Activated CD4-positive, alpha-beta T cell treated with anti-CD3 and anti-CD28 coated beads, Interleukin-2, amount 10 ng/mL, durations not matched to agents 7 days and 5 days (primary cell): Measurements from ENCODE around the gene ANAPC1. TPM values are rescaled to one million over a fixed set of nuclear protein-coding genes. Genes with fewer than 3 reads are reported as not detected.
"Not testable (repeated sequence)": the region's sequence is repeated elsewhere in the genome, so short reads cannot be mapped to it uniquely, and the experiment has no call there.

Experiments used
- CTCF ChIA-PET: fragments of 350-600 bp; sonication (Branson Sonifier 250); formaldehyde crosslinking; loops from one replicate; lab custom pipeline; 2021; ENCODE audit warnings: antibody characterized with exemption; lab: Charles Lee
- POLR2A ChIA-PET: fragments of 350-600 bp; sonication (Branson Sonifier 250); formaldehyde crosslinking; loops from one replicate; lab custom pipeline; 2021; ENCODE audit warnings: antibody characterized with exemption; lab: Charles Lee
- DNase-seq: peaks from one replicate; pipeline ENCODE4 v3.0.0-alpha.2; 2020
- H3K27ac Mint-ChIP-seq: one replicate; pipeline ENCODE4 v1.8.0; 2021; ENCODE audit warnings: mild to moderate bottlenecking, moderate library complexity, mixed read lengths
- H3K27me3 Mint-ChIP-seq: one replicate; pipeline ENCODE4 v1.8.0; 2021; ENCODE audit warnings: mixed read lengths
- H3K36me3 Mint-ChIP-seq: one replicate; pipeline ENCODE4 v1.8.0; 2021; ENCODE audit warnings: low read depth, mixed read lengths
- H3K4me1 Mint-ChIP-seq: one replicate; pipeline ENCODE4 v1.8.0; 2021; ENCODE audit warnings: mixed read lengths
- H3K4me3 Mint-ChIP-seq: one replicate; pipeline ENCODE4 v1.8.0; 2021; ENCODE audit warnings: mild to moderate bottlenecking, moderate library complexity, mixed read lengths
- H3K9me3 Mint-ChIP-seq: one replicate; pipeline ENCODE4 v1.8.0; 2021; ENCODE audit warnings: mixed read lengths
- total RNA-seq, 2 experiments: library from RNA; stranded (reverse); gene quantifications; one replicate each; pipeline ENCODE4 v1.2.3, GENCODE V29; 2021

The ANAPC1 gene
- total RNA-seq, 2 experiments from 2014 or later = 55.1 to 62.9 TPM

DNA sequence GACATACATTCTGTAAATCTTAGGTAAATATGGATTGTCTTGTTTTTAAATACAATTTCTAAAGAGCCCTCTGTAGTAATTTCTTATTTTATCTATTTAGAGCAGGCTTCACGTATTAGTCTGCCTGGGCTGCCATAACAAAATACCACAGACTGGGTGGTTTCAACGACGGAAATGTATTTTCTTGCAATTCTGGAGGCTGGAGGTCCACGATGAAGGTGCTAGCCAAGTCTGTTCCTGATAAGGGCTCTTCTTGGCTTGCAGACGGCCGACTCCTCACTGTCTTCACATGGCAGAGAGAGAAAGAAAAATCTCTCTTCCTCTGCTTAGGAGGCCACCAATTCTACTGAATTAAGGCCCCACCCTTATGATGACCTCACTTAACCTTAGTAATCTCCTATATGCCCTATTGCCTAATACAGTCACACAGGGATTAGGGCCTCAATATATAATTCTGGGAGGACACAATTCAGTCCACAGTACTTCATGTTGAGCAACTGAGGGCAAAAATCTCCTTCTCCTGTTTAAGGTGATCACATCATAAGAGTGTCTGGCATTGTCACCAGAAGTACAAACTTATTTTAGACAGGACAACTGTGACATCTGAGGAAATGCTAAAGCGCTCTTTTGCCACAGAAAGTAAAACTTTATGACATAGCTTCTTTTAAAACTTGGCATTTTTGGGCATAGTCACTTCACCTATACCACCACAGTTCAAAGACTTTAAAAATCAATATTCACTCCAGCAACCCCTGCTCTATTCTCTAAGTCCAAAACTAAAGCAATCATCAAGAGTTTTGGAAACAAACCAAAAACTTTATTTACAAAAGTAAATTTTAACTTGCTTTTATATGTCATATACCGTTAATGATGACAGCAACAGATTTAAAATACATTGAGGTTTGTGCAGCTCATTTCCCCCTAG is 115.5 kb downstream of the ANAPC1 start:
- H3K9me3 Mint-ChIP-seq, H3K4me3 Mint-ChIP-seq, CTCF ChIA-PET, H3K4me1 Mint-ChIP-seq, H3K36me3 Mint-ChIP-seq, POLR2A ChIA-PET, H3K27me3 Mint-ChIP-seq, DNase-seq, H3K27ac Mint-ChIP-seq: not testable (repeated sequence)

DNA sequence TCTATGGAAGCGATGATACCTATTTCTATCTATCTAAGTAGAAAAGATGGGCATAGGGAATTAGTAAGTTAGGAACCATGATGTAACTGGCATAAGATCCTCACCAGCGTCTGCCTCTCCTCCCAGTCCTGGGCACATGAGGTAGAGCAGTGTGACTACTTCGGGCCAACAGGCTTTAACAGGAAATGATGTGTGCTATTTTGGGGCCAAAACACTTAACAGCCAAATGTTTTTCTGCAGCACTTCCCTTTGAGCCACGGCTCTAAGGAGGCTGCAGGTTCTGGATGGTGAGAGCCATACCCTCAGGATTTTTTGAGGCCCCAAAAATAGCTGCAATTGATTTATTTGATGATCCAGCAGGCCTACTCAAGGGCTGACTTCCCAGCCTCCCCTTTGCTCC is 116.9 kb downstream of the ANAPC1 start:
- DNase-seq, CTCF ChIA-PET, H3K4me3 Mint-ChIP-seq, H3K27me3 Mint-ChIP-seq, H3K27ac Mint-ChIP-seq, H3K4me1 Mint-ChIP-seq, POLR2A ChIA-PET, H3K9me3 Mint-ChIP-seq: not testable (repeated sequence)
- H3K36me3 Mint-ChIP-seq = peaks cover 10% of the 10 kb centered on the region

DNA sequence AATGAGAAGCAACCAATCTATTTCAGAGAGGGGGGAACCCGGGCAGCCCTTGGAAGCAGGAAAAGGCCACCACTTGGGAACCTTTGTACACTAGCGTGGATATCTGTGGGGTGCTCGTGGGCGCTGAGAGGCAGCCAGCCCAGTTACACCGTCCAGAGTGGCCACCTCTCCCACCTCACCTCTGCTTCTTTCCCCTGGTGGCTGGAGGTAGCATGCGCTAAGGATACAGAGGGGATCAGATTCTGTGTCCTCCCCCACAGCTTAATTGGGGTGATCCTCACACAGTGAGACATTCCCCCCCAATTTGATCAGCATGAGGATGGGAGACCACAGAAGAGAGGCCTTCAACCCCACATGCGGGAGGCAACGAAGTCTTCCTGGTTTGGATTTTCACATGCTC is 117.7 kb downstream of the ANAPC1 start:
- H3K4me1 Mint-ChIP-seq, CTCF ChIA-PET, DNase-seq, H3K4me3 Mint-ChIP-seq, H3K9me3 Mint-ChIP-seq, H3K27me3 Mint-ChIP-seq, POLR2A ChIA-PET, H3K27ac Mint-ChIP-seq: not testable (repeated sequence)
- peaks cover 14% of the 10 kb centered on the region for H3K36me3 Mint-ChIP-seq

DNA sequence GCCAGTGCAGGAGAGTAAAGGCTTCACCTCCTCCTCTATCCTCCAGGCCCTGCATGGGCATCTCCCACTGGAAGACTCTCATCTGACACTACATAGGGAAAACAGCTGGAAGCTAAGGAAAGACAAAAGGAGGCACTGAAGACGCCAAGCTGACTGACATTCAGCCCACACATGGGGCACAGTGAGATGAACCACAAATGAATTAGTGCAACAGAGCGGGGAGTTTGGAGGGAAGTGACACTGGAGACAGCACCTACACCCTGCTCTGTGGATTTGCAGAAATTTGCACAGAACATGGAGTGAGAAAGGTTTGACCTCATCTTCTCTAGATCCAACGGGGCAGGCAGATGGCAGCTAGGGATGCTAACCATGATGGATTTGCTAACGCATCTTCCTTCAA is 119.8 kb downstream of the ANAPC1 start:
- H3K27me3 Mint-ChIP-seq, H3K27ac Mint-ChIP-seq, DNase-seq, H3K4me3 Mint-ChIP-seq, H3K4me1 Mint-ChIP-seq, H3K9me3 Mint-ChIP-seq, CTCF ChIA-PET, POLR2A ChIA-PET: not testable (repeated sequence)
- peaks cover 14% of the 10 kb centered on the region for H3K36me3 Mint-ChIP-seq

DNA sequence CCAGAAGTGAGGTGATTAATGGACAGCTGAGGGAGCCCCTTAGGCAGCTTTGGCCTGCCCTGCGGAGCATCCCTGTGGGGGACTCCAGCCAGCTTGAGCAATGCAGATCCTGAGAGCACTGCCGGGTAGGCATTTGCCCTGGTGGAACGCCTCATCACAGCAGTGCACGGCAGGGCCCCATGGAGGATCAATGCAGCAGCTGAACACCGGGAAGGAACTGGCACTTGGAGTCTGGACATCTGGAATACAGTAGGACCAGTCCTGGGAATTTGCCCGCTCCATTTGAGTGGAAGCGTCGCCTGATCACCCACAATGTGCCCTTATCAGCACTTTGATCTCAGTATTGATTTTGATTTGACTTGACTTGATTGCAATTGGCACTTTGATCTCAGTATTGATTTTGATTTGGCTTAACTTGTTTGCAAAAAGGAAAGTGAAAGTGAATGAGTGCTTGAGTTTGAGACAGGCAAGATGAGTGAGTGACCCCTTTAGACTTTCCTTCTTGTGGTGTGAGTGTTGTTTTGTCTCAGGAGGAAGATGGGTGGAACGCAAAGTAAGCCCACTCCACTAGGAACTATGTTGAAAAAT is 123.2 kb downstream of the ANAPC1 start:
- H3K27me3 Mint-ChIP-seq, CTCF ChIA-PET, H3K27ac Mint-ChIP-seq, DNase-seq, POLR2A ChIA-PET, H3K9me3 Mint-ChIP-seq, H3K4me3 Mint-ChIP-seq, H3K4me1 Mint-ChIP-seq: not testable (repeated sequence)
- peaks cover 11% of the 10 kb centered on the region for H3K36me3 Mint-ChIP-seq

DNA sequence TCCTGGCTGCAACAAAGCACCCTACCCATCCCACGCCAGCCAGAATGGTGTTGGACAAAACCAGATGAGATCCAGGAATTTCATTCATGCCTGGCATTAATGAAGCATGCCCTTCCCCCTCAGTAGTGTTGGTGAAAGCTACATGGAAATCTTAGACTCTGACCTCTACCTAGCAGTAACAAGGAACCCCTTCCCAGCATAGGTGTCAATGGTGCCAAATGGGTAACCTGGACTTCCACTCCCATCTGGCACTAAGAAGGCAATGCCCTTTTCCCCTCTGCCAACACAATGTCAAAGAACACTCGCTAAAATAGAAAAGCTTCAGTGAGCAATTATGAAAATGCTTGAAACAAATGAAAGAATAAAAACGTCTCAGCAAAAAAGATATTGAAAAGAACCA is 131.5 kb downstream of the ANAPC1 start:
- CTCF ChIA-PET, POLR2A ChIA-PET, H3K27me3 Mint-ChIP-seq, DNase-seq, H3K4me1 Mint-ChIP-seq, H3K27ac Mint-ChIP-seq, H3K9me3 Mint-ChIP-seq, H3K4me3 Mint-ChIP-seq, H3K36me3 Mint-ChIP-seq: not testable (repeated sequence)

DNA sequence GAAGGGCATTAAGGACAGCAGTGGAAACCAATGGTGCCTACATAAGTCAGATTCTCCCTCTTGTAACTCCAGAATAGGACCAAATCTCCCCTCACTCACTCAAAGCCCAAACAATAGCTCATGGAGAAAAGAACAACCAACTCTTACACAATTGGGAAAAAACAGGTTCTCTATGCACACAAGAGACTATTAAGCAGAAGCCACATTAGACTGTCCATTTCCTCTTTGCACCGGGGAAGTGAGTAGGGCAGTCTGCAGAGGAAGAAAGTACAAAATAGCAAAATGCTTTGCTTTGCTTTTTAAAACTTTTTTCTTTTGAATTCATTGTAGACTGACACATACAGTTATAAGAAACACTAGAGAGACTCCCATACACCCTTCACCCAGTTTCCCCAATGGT is 133.4 kb downstream of the ANAPC1 start:
- H3K9me3 Mint-ChIP-seq, H3K4me3 Mint-ChIP-seq, H3K27me3 Mint-ChIP-seq, POLR2A ChIA-PET, H3K27ac Mint-ChIP-seq, H3K4me1 Mint-ChIP-seq, H3K36me3 Mint-ChIP-seq, DNase-seq, CTCF ChIA-PET: not testable (repeated sequence)

DNA sequence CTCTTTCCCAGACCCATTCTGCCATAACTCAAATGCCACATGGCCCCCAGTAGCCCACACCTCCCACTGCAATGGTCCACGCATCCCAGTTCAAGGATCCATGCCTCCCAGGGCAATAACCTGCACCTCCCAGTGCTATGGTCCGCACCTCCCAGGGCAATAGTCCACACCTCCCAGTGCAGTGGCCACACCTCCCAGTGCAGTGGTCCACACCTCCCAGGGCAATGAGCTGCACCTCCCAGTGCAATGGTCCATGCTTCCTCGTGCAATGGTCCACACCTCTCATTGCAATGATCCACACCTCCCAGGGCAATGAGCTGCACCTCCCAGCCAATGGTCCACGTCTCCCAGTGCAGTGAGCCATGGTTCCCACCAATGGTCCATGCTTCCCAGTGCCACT is 135.6 kb downstream of the ANAPC1 start:
- H3K27me3 Mint-ChIP-seq, DNase-seq, H3K4me3 Mint-ChIP-seq, POLR2A ChIA-PET, H3K4me1 Mint-ChIP-seq, H3K36me3 Mint-ChIP-seq, H3K27ac Mint-ChIP-seq, H3K9me3 Mint-ChIP-seq, CTCF ChIA-PET: not testable (repeated sequence)

DNA sequence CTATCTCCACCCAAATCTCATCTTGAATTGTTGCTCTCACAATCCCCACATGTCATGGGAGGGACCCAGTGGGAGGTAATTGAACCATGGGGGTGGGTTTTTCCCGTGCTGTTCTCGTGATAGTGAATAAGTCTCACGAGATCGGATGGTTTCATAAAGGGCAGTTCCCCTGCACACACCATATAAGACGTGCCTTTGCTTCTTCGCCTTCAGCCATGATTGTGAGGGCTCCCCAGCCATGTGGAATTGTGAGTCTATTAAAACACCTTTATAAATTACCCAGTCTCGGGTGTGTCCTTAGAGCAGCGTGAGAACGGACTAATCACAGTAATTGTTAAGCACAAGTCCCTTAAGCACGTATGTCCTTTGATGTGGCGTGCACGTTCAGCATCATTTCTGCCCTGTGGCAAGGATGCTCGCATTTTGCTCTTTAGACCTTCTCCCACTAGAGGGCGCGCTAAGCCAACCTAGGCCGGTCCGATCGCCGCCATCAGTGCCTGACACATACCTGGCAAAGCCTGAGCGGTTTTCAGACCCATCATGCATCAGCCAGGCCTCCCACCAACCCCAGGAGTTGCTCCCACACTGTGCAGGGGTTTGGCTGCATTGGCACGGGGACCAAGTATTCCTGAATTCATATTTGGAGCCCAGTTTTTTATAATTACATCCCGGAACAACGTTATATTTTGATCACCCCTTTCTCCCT is 136.4 kb downstream of the ANAPC1 start:
- DNase-seq = peak; percentile 87
- H3K4me3 Mint-ChIP-seq, H3K9me3 Mint-ChIP-seq, H3K27ac Mint-ChIP-seq, H3K27me3 Mint-ChIP-seq, H3K36me3 Mint-ChIP-seq, CTCF ChIA-PET, H3K4me1 Mint-ChIP-seq, POLR2A ChIA-PET: not testable (repeated sequence)

DNA sequence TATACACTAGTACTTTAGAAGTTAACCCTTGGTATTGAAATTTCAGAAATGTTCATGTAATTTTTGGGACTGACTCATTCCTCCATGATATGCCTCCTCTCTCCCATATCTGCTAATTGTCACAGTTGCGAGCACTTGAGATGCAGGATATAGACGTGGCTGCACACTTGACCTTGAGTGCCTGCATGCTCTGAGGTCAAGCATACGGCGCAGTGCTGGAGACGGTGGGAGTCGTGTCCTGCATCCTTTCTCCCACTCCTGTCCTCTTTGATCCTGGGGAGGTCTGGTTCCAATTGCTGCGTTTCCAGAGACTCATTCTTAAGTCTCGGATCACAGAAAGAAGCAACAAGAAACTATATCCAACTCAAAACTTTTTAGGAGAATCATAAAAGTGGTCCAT is 139.2 kb downstream of the ANAPC1 start:
- POLR2A ChIA-PET, H3K27ac Mint-ChIP-seq, H3K36me3 Mint-ChIP-seq, DNase-seq, H3K27me3 Mint-ChIP-seq, CTCF ChIA-PET, H3K9me3 Mint-ChIP-seq, H3K4me1 Mint-ChIP-seq, H3K4me3 Mint-ChIP-seq: not testable (repeated sequence)

DNA sequence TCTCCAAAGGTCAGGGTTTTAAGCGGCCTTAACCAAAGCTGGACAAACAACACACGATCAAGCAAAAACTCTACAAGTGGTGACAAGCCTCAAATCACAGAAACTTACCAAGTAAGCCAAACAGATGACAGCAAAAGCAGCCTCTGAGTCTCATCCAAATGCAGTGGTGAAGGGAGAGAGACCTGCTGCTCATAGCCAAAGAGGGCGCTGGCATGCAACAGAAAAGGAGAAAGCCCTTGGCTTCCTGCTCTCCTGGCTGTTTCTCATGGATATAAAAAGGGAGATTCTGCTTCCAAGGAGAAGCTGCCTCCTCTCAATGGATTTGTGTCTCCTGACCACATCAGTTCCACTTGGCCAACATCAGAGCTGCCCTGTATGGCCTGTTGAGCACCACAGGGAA is 142.5 kb downstream of the ANAPC1 start:
- POLR2A ChIA-PET, CTCF ChIA-PET, H3K4me3 Mint-ChIP-seq, H3K4me1 Mint-ChIP-seq, H3K9me3 Mint-ChIP-seq, H3K27me3 Mint-ChIP-seq, H3K27ac Mint-ChIP-seq, H3K36me3 Mint-ChIP-seq, DNase-seq: not testable (repeated sequence)

DNA sequence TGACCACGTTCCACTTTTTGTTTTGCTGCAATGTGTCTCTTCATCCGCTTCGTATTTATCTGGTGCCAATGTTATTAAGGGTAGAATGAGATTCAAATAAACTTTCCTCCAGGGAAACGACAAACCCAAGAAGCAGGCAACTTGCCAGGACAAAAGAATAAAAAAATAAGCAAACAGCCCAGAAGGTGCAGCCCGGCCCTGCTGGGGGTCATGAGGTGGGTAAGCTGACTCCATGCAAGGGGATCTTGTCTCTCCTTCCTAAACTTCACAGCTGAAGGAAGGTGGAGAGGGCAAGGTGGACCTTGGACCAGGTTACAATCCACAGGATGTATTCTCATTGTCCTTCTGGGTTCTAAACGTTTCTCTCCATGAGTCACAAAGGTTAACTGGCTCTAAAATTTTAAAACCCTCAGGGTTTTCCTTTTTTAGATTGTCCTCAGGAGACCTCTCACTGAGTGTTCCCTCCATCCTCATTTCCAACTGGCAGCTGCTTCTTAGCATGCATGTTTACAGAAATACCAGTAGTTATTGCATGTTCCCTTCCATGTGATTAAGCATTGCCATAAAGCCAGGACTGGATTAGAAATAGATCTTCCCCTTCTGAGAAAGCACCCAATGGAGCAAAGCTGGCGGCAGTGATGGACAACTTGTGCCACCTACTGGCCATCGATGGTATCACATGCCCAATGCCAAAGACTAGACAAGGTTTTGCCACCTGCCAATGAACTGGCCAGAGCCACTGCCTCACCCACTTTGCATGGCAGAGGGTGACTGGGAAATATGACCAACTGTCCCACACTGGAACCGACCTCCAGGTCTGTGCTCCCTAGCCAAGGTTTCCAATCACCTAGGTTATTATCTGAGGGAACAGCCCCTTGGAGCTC is 147.9 kb downstream of the ANAPC1 start:
- H3K4me1 Mint-ChIP-seq, H3K27me3 Mint-ChIP-seq, H3K27ac Mint-ChIP-seq, CTCF ChIA-PET, POLR2A ChIA-PET, H3K9me3 Mint-ChIP-seq, H3K4me3 Mint-ChIP-seq, H3K36me3 Mint-ChIP-seq, DNase-seq: not testable (repeated sequence)

DNA sequence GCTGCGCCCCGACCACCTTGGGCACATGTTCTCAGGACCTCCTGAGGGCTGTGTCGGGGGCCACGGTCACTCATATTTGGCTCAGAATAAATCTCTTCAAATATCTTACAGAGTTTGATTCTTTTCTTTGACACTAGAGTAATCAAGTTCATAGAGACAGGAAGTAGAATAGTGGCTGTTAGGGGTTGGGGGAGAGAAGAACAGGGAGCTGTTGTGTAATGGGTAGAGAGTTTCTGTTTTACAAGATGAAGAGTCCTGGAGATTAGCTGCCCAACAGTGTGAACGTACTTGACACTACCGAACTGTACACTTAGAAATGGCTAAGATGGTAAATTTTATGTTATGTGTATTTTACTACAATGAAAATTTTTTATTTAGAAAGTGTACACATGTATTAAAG is 148.6 kb downstream of the ANAPC1 start:
- H3K27me3 Mint-ChIP-seq, POLR2A ChIA-PET, H3K4me1 Mint-ChIP-seq, DNase-seq, H3K9me3 Mint-ChIP-seq, H3K36me3 Mint-ChIP-seq, H3K4me3 Mint-ChIP-seq, H3K27ac Mint-ChIP-seq, CTCF ChIA-PET: not testable (repeated sequence)
